Ovary (tissue), 9 donors: ENCODE data around the gene TRMT61B. TPM values are rescaled to one million over a fixed set of nuclear protein-coding genes. Genes with fewer than 3 reads are reported as not detected.

Experiments
- DNase-seq, 5 donors: peaks; one replicate each; pipeline ENCODE4 v3.0.0-alpha.2; 2019 to 2020
- H3K27ac ChIP-seq, 2 donors: fragments of 200-600 bp; one replicate each; pipeline versions ENCODE4 v1.5.1 to v1.8.0; 2019 to 2022
- H3K27me3 ChIP-seq: fragments of 200-600 bp; one replicate; pipeline ENCODE4 v1.8.0; 2022
- H3K36me3 ChIP-seq: fragments of 200-600 bp; sonication (generic); one replicate; pipeline ENCODE4 v1.5.1; 2019
- H3K4me1 ChIP-seq: one replicate; pipeline ENCODE4 v1.8.1; 2013; ENCODE audit warnings: mild to moderate bottlenecking, moderate library complexity; ENCODE audit not compliant: insufficient read depth
- H3K4me3 ChIP-seq: fragments of 200-600 bp; sonication (generic); one replicate; pipeline ENCODE4 v1.5.1; 2017
- H3K9me3 ChIP-seq, 2 donors: fragments of 200-600 bp in 1 of 2; sonication (generic) in 1 of 2; one replicate each; pipeline versions ENCODE4 v1.5.1 to v1.8.1; 2013 to 2019; ENCODE audit warnings: mild to moderate bottlenecking in 1 of 2, moderate library complexity in 1 of 2
- EP300 ChIP-seq: sonication (generic); formaldehyde crosslinking; IDR thresholded peaks from one replicate; pipeline ENCODE4 v1.6.1; 2017; ENCODE audit warnings: antibody characterized with exemption
- POLR2A ChIP-seq: fragments of 450-650 bp; IDR thresholded peaks from one replicate; pipeline ENCODE4 v1.6.1; 2017; ENCODE audit warnings: antibody characterized with exemption, mild to moderate bottlenecking, moderate library complexity
- WGBS, 3 donors: extraction: QIAGEN DNeasy Blood & Tissue Kit in 1 of 3; methylation state at CpG; one replicate each; pipeline versions ENCODE4 v1.1.5 to v1.1.7; 2013 to 2017; 5-methylcytosine and 5-hydroxymethylcytosine counted together
- intact Hi-C, 4 donors: fragments of 100-400 bp; cut with DNase I; formaldehyde crosslinking; loops; one replicate each; pipeline versions ENCODE4 v1.11.0 to v1.15.1; 2022 to 2023
- polyA plus RNA-seq, 2 donors: library from polyadenylated mRNA; stranded (reverse); fragments of 200-250 nt in 1 of 2; fragments of 350-450 nt in 1 of 2; fragmentation: Illumina TruSeq in 1 of 2; extraction: RNeasy Lipid Tissue Mini Kit (QIAGEN cat#74804) in 1 of 2; gene quantifications; one replicate each; pipeline ENCODE4 v1.2.3, GENCODE V29; 2013 to 2014
- total RNA-seq, 7 donors: library from RNA; depleted of rRNA in 2 of 7; stranded (reverse); fragments of >200 nt in 2 of 7; fragmentation: NEBNext Ultra II Directional in 3 of 7; extraction: Animal tissue kit (Norgen Biotek cat#: 25700) in 3 of 7; gene quantifications; one replicate each; pipeline versions ENCODE4 v1.1.0 to v1.2.4, GENCODE V29; 2016 to 2023
- TF ChIP-seq, protein P1 (sequence below), 3 donors: fragments of 450-650 bp in 2 of 3; fragments of 200-600 bp in 1 of 3; IDR thresholded peaks; one replicate each; pipeline versions ENCODE4 v1.5.1 to v1.8.0; 2016 to 2022; ENCODE audit warnings: antibody characterized with exemption in 3 of 3, mild to moderate bottlenecking in 1 of 3
- donor health status: DM: no; HTN: no; CAD: no; lungs with moderate emphysema.
- donor health status: DM: no; HTN: no; CAD: no.
- donor health status: Bipolar disorder and iron deficiency.
- donor health status: DM: yes; HTN: yes; CAD: no.
- donor health status: DM: no; HTN: no; CAD: no.
- donor health status: DM: yes; HTN: yes; CAD: no.

Gene TRMT61B
- total and polyA plus RNA-seq, 9 donors: 8.1 to 18.4 (median 13.1) TPM

DNA sequence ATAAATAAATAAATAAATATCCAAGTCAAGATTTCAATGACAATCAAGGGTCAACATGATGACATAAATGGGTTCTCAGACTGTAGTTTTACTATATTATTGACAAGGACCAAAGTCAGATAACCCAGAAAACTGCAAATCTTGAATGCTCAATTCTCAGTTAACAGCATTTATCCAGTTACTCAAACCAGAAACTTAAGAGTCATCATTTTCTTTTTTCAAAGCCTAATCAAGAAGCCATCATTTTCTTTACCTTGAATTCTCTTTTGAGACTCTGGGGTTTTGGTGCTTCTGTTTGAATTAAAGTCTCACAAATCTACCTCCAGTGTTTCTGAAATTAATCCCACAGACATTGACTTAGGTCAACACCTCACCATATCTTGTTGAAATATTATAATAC is 14.1 kb downstream of the TRMT61B start:
- DNase-seq: no peak
- no peaks in the 10 kb centered on the region for H3K9me3 ChIP-seq
- no peaks in the 10 kb centered on the region for H3K4me1 ChIP-seq
- H3K27me3 ChIP-seq: no peaks in the 10 kb centered on the region
- TF ChIP-seq POLR2A (no peak), EP300 (no peak)
- no peaks in the 10 kb centered on the region for H3K36me3 ChIP-seq
- H3K4me3 ChIP-seq: no peak overlapping the region
- intact Hi-C loops: no loop called here
- H3K27ac ChIP-seq: no peak overlapping the region

DNA sequence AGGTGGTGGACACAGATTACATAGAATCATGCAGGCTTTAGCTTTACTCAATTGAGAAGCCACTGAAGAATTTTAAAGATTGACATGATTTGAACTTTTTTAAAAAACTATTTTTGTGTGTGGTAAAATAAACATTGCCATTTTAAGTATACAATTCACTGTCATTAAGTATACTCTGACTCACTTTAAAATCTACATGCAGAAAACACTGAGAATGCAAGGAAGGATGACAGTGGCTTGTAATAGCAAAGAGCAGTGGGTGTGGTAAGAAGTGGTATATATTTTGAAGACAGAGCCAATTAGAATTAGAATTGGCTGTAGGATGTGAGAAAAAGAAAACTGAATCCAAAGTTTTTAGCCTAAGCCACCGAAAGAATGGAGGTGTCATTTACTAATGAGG is 14.9 kb downstream of the TRMT61B start:
- 88 to 96% (median 91%) methylated on average over 1 of the region's 1 CpG for WGBS, 3 donors
- Histone ChIP-seq H3K4me3 (no peak overlapping the region), H3K9me3 (no peaks in the 10 kb centered on the region), H3K27ac (no peak overlapping the region), H3K4me1 (no peaks in the 10 kb centered on the region), H3K36me3 (no peaks in the 10 kb centered on the region), H3K27me3 (no peaks in the 10 kb centered on the region)
- intact Hi-C loops: no loop called here
- DNase-seq: no peak
- TF ChIP-seq, protein P1, sequence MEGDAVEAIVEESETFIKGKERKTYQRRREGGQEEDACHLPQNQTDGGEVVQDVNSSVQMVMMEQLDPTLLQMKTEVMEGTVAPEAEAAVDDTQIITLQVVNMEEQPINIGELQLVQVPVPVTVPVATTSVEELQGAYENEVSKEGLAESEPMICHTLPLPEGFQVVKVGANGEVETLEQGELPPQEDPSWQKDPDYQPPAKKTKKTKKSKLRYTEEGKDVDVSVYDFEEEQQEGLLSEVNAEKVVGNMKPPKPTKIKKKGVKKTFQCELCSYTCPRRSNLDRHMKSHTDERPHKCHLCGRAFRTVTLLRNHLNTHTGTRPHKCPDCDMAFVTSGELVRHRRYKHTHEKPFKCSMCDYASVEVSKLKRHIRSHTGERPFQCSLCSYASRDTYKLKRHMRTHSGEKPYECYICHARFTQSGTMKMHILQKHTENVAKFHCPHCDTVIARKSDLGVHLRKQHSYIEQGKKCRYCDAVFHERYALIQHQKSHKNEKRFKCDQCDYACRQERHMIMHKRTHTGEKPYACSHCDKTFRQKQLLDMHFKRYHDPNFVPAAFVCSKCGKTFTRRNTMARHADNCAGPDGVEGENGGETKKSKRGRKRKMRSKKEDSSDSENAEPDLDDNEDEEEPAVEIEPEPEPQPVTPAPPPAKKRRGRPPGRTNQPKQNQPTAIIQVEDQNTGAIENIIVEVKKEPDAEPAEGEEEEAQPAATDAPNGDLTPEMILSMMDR (IDR thresholded peaks at IDR 0.05): no peak
- TF ChIP-seq EP300 (no peak), POLR2A (no peak)

DNA sequence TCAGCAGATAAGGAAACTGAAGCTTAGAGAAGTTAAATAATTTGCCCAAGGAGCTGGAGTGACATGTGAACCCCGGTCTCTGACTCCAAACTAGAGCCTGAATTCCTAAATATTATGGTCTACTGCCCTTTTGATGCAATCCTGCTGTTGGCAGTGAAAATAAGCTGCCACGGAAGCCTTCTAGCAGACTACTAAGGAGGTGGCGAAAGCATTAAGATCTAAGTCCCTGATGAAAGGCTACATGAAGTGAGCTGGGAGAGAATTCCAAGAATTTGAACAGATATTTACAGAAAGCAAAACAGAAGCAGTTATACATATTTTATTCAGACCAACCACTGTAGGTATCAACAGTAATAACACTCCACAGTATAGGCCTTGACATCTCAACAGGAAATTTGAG is 28.1 kb downstream of the TRMT61B start:
- no peak for DNase-seq
- Histone ChIP-seq H3K4me1 (no peaks in the 10 kb centered on the region), H3K4me3 (no peak overlapping the region), H3K27ac (no peak overlapping the region), H3K9me3 (no peaks in the 10 kb centered on the region), H3K27me3 (no peaks in the 10 kb centered on the region), H3K36me3 (no peaks in the 10 kb centered on the region)
- 43 to 47% (median 46%) methylated on average over 3 of the region's 3 CpGs for WGBS, 3 donors
- intact Hi-C loops: no loop called here
- TF ChIP-seq EP300 (no peak), POLR2A (no peak)
- TF ChIP-seq, protein P1 (IDR thresholded peaks at IDR 0.05): no peak

DNA sequence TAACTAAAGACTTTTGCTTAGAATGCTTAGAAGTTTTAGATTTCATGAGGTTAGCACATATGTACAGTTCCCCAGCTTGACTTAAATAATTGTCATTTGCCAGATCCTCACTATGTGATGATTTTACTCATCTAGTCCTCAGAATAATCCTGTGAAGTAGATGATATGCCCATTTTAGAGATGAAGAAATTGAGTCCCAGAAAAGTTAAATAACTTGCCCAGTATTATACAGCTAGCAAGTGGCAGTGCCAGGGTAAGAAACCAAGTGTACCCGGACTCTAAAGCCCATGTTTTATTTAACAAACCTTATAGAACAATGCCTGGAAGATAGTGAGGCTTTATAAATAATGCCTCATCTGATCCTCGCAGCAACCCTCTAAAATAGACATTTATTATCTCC is 31.1 kb downstream of the TRMT61B start:
- H3K36me3 ChIP-seq: no peaks in the 10 kb centered on the region
- 93 to 97% (median 94%) methylated on average over 2 of the region's 2 CpGs for WGBS, 3 donors
- DNase-seq: no peak
- H3K9me3 ChIP-seq: no peaks in the 10 kb centered on the region
- H3K4me3 ChIP-seq: no peak overlapping the region
- H3K27ac ChIP-seq: no peak overlapping the region
- intact Hi-C loops: no loop called here
- no peaks in the 10 kb centered on the region for H3K4me1 ChIP-seq
- TF ChIP-seq POLR2A (no peak), EP300 (no peak)
- TF ChIP-seq, protein P1 (IDR thresholded peaks at IDR 0.05): no peak
- no peaks in the 10 kb centered on the region for H3K27me3 ChIP-seq

DNA sequence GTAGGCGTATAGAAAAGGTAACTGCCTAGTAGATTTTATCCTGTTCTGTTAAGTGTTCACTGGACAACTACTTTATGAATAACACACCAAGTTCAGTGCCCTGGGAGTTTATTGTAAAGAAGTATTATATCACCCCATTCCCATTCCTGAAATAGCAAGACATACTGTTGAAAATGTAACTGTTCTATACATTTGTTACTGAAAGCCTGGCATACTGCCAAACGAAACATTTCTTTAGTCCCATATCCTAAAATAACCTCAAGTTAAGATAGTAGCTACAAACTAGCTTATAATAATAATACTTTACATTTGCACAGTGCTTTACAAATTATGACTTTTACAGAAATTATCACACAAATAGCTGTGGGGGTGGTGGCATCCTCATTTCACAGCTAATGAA is 34.3 kb downstream of the TRMT61B start:
- no peaks in the 10 kb centered on the region for H3K4me1 ChIP-seq
- no peak overlapping the region for H3K27ac ChIP-seq
- H3K9me3 ChIP-seq: no peaks in the 10 kb centered on the region
- 20 to 42% (median 24%) methylated on average over 2 of the region's 2 CpGs for WGBS, 3 donors
- no peaks in the 10 kb centered on the region for H3K36me3 ChIP-seq
- DNase-seq: no peak
- TF ChIP-seq, protein P1 (IDR thresholded peaks at IDR 0.05): no peak
- TF ChIP-seq POLR2A (no peak), EP300 (no peak)
- H3K4me3 ChIP-seq: no peak overlapping the region
- H3K27me3 ChIP-seq: no peaks in the 10 kb centered on the region
- intact Hi-C loops: no loop called here
